Epithelial cell of esophagus (primary cell): Measurements from ENCODE around the gene TRNP1.

ENCODE experiments used
- DNase-seq: peaks from one replicate; pipeline ENCODE4 v3.0.0; 2010; ENCODE audit warnings: low read depth
- H3K4me3 ChIP-seq: 2 replicates; pipeline ENCODE4 v1.5.1; 2011; ENCODE audit warnings: mild to moderate bottlenecking, low read length, control low read depth
- TF ChIP-seq, protein P1 (sequence below): IDR thresholded peaks from 2 replicates; pipeline ENCODE4 v1.5.1; 2011; ENCODE audit warnings: low read depth, mild to moderate bottlenecking, low read length, control low read depth, inconsistent platforms; ENCODE audit not compliant: insufficient read depth; ENCODE audit errors: missing control alignments

Gene TRNP1

DNA sequence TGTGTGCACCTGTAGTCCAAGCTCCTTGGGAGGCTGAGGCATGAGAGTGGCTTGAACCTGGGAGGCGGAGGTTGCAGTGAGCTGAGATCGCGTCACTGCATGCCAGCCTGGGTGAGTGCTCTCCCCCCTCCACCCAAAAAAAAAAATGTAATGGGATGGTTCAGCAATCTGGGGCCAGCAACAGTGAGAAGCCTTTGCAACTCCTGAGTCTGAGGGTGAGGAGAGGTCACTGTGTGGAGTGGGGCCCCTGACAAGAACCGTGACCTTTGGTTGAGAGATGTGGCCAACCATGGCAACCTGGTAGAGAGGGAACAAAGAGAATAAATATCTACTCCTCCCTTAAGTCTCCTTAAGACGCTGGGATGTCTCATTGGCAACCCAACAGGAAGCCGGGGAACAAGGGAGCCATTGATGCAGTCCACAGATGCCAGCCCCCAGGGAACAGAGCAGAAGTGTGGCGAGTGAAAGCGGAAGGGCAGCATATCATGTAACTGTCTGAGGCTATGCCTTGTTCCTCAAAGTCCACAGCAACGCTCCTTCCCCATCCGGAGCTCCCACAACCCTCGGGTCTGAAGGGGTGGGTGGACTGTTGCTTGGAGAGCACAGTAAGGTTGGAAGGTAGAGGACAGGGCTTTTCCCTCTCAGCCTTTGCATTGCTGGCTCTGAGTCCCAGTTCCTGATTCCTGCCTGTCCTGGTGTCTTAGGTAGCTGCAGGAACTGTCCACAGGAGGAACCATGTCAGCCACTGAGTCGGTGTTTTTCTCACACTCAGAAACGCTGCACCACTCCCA is 8.3 kb downstream of the TRNP1 start:
- TF ChIP-seq, protein P1, sequence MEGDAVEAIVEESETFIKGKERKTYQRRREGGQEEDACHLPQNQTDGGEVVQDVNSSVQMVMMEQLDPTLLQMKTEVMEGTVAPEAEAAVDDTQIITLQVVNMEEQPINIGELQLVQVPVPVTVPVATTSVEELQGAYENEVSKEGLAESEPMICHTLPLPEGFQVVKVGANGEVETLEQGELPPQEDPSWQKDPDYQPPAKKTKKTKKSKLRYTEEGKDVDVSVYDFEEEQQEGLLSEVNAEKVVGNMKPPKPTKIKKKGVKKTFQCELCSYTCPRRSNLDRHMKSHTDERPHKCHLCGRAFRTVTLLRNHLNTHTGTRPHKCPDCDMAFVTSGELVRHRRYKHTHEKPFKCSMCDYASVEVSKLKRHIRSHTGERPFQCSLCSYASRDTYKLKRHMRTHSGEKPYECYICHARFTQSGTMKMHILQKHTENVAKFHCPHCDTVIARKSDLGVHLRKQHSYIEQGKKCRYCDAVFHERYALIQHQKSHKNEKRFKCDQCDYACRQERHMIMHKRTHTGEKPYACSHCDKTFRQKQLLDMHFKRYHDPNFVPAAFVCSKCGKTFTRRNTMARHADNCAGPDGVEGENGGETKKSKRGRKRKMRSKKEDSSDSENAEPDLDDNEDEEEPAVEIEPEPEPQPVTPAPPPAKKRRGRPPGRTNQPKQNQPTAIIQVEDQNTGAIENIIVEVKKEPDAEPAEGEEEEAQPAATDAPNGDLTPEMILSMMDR, result peak; percentile 13
- no peak overlapping the region for H3K4me3 ChIP-seq
- peak; percentile 65 for DNase-seq

DNA sequence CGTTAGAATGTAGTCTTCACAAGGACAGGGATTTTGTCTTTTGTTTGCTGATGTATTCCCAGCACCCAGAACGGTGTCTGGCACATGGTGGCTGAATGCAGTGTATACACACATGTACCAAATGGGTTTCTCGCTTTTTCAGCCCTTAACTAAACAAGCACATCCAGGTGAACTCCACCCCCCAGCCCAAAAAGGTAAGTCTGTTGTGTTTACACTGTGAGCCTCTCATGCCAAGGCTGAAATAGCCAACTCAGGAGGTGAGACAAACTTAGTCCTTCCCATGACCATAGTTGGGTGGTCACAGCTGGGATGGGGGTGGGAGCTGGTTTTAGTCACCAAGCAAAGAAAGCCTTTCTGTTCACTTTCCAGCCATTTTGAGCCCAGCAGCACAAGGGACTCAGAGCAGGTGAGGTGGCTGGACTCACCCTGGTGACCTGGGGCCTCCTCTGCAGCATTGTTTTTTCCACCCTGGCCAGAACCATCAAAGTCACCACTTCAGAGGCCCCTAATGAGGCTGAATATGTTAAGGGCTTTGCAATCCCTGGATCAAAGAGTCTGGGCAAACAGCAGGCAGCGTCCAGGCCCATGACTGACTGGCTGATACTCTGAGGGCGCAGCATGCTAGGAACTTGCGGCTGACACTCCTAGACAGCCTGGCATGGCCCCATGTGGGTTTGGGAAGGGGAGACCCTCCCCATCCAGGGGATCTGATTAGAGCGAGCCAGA is 10.4 kb downstream of the TRNP1 start:
- DNase-seq, result no peak
- TF ChIP-seq, protein P1, result no peak
- H3K4me3 ChIP-seq, result no peak overlapping the region

GRCh38 chr1:27004471-27005165 is 11.1 kb downstream of the TRNP1 start:
- no peak for DNase-seq
- TF ChIP-seq, protein P1, result no peak
- no peak overlapping the region for H3K4me3 ChIP-seq

DNA sequence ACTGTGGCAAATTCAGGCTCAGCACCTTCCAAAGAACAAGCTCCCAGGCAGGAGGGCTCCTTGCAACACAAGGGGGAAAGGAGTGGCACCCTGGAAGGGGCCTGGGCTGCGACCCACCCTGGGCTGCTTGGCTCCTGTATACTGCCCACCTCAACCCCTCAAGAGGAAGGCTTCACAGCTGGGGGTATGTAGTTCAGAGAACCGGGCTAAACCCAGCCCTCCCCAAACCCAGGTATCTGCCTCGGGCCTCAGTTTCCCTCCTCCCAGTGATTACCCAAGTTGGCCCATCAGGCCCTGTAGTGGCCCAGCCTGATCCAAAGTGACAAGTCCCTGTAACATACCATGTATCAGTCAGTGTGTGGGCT is 11.7 kb downstream of the TRNP1 start:
- TF ChIP-seq, protein P1, result no peak
- no peak overlapping the region for H3K4me3 ChIP-seq
- no peak for DNase-seq

GRCh38 chr1:27005648-27006496 is 12.4 kb downstream of the TRNP1 start:
- TF ChIP-seq, protein P1, result no peak

DNA sequence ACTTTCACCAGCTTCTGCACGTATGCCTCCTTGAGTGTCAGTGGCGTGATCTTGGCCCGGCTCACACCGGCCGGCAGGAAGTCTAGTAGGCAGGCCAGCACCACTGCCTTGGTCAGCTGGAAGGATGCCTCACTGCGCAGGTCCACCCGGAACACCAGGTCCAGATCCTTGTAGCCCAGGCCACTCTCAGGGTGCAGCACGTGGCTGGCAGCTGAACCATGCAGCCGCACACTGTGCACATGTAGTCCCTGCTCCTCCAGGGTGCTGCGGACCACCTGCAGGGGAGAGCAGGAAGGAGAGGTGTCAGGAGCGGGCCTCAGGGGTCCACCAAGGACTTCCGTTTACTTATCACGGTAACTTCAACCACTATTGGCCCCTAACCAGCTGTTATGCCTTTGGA is 13.2 kb downstream of the TRNP1 start:
- TF ChIP-seq, protein P1, result no peak
- DNase-seq, result no peak
- H3K4me3 ChIP-seq, result no peak overlapping the region

More at GRCh38 chr1:27005648-27006496, 12.4 kb downstream of the TRNP1 start:
- DNase-seq, result no peak
- H3K4me3 ChIP-seq, result no peak overlapping the region
